T follicular helper cell (primary cell): ENCODE data around the gene RPGRIP1L.

Experiments used
- DNase-seq: peaks from one replicate; pipeline ENCODE4 v3.0.0-alpha.2; 2020; ENCODE audit warnings: low read depth
- total RNA-seq, 2 experiments: gene quantifications; one replicate each; lab custom pipeline; 2026; lab: John Stamatoyannopoulos, UW

Gene RPGRIP1L
- 9.2 to 14.4 reads per million in 2 experiments for total RNA-seq

DNA sequence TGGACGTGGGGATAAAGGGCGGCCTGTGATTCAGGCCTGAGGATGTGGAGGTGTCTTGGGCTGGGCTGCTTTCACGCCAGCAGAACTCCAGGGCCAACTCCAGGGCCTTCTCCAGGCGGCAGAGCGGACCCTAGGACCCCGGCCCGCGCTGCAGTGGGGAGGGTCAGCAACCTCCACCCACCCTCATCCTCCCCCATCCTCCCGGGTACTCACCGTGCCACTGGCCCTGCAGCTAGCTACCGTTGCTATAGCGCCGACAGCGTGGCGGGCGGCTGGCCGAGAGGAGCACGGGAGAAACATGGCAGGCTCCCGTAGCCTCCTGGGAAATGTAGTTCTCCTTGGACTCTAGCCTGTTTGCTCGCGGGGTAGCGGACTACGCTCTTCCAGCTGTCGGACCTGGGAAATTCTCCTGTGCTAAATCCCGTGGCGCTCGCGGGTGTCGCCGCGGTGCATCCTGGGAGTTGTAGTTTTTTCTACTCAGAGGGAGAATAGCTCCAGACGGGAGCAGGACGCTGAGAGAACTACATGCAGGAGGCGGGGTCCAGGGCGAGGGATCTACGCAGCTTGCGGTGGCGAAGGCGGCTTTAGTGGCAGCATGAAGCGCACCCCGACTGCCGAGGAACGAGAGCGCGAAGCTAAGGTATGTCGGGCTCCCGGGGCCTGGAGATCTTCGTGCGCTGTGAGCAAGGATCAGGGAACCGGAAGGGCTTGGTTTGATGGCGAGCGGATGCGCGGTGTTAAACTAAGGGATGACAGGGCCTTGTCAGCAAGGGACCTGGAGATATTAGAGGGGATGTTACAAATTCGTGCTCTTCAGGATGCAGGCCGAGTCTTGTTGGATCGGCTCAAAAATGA lies at the start of gene RPGRIP1L, which contains the start of gene FTO:
TSS of gene RPGRIP1L (minus strand) at position 270 of the 855 bp plus-strand sequence. CDS start 3,136 bp downstream, outside the sequence.
TSS of gene FTO (plus strand) at position 567 of the 855 bp plus-strand sequence.
- peak; percentile 95 for DNase-seq

DNA sequence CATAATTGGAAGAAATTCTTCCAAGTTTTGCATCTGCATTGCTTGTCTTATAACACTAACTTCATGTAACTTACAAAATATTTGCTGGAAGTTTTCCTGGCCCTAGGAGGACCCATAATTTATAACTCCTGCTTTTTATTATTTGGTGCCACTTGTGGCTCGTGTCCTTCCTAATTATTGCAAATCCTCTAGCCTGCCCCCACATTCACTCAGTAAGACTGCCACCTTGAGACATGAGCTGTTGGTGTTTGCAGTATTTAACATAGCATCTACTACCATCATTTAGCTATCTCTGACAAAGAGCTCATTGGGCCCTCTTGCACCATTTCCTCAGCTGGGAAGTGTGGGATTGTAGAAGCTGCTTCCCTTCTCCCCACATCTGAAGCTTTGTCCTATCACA lies 49.8 kb upstream of the RPGRIP1L start:
- no peak for DNase-seq

DNA sequence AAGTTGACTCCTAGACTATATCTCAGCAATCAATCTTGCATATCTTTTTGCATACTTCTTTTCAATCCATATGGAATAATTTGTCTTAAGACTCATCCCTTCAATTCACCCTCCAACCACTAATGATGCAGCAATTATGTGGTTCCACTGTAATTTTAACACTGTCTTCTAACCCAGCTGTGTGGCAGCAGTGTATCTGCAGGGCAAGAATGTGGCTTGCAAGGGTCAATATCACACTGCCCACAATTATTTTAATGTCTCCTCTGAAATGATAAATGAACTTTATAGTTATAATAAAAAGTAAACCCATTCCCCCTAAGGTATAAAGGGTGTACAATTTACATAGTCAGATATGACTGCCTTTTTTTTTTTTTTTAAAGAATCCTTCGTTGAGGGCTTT lies 48.9 kb upstream of the RPGRIP1L start:
- no peak for DNase-seq

DNA sequence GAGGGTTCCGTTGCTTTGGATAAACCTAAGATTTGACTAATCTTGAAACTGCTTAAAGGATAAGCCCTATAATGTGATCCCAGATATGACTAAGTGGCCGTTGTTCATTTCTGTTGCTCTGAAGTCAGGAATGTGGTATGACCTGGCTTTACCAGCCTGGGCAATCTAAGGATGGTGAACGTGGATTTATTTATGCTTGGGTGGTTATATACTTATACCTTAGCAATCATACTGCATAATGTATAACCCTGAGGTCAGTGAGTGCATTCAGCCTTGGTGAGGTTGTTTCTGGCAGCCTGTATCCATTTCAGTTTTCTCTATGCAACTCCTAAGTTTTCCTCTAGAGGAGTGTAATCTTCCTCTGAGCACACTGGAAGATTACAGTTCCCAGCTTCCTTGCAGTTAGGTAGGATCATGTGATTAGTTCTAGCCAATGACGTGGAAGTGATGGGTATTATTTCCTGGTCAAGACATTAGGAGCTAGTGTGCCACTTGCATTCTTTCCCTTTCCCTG lies 42.2 kb upstream of the RPGRIP1L start:
- no peak for DNase-seq

DNA sequence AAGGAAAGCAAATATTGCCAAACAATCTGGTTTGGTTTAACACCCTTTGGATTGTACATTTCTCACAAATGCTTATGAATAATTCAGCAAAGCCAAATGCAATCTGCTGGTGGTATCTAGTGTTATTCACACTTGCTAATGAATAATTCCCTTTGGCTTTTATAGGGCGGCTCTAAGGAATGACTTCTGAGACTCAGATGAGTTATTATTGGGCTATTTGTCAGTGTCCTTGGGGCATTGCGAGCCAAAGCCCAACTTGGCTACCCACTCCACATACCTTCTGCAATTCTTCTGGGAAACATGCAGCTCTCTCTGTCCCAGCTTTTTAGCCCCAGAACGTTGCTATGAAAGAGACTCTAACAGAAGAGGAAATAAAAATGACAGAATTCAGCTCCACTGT lies 41.4 kb upstream of the RPGRIP1L start:
- DNase-seq, result no peak

DNA sequence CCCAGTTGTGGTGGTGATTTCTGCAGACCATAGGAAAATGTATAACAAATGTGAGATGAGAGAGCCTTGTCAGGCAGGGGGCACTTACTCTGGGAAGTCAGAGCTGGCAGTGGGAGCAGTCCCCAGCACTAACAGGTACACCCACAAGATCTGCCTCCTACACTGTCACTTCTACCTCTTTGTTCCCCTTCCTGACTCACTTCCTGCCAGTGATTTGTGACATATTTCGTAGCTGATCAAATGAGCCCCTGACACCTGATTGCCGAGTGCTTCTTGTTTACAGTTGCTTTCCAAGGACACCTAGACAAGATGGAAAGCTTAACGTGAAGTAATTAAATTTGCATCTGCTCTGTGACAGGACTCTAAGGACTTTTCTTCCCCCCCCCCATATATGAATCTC lies 40.8 kb upstream of the RPGRIP1L start:
- peak; percentile 9 for DNase-seq

DNA sequence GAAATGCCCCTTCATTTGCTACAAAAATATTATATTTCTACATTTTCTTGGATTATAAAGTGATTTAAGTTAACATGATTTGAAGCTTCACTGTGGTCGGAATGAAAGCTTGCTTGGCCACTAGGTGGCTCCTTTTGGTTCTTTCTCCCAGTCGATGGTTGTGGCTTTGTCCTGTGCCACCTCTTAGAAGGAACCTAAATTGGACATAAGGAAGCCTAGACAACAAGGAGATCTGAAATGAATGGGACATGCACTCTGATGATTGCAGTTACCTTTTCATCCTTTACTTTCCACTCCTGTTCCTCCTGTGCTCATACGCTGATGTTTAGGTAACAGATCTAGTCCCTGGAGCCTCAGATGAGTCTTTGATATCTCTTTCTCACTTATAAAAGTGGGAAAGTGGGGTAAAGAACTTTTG lies 39.5 kb upstream of the RPGRIP1L start:
- no peak for DNase-seq

DNA sequence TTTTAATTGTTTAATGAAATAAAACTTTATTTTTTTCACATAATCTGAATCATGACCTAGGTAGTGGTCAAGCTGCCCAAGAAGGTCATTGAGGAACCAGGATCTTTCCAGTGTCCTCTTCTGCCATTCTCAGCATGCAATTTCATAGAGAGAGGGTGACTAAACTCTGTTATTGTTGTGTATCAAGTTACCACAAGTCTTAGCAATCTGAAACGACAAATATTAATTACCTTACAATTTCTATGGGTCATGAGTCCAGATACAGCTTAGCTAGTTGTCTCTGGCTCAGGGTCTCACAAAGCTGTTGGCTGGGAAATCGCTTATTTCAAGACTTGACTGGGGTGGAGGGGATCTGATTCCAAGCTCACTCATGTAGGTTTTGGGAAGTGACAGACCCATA lies 37.9 kb upstream of the RPGRIP1L start:
- no peak for DNase-seq

DNA sequence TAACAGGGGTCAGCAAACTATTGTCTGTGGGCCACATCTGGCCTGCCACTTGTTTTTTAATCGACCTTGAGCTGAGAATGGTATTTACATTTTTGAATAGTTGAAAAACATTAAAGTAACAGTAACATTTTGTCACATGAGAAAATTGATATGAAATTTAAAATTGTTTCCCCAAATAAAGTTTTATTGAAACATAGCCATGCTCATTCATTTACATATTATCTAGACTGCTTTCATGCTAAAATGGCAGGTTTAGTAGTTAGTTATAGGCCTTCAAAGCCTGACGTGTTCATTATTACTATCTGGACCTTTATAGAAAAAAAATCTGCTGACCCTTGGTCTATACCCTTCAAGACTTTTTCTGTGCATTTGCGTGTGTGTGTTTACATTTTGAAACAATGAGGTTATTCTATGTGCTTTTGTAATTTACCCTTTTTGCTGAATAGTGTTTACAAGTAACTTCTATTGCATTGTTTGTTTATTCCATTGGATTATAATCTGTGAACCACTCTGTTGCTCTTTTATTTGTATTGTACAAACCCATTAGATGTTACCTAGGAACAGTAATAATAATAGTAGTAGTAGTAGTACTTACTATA lies 37.4 kb upstream of the RPGRIP1L start:
- no peak for DNase-seq

DNA sequence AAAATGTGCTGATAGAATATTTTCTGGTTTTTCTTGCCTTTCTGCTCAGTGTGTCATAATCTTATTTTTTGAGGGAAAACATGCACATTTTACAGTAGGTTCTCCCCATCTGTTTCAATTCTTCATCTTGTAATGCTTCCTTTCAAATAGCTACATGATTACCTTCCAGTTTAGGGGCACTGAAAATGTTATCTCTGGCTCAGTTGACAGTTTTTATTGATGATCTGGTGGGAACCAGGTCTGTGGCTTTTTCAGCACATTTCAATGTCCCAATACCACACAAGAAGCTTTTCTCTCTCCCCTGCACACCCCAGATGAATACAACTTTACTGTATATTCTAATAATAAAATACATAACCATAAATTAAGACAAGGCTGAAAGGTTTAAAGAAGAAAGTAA lies 36.8 kb upstream of the RPGRIP1L start:
- no peak for DNase-seq

DNA sequence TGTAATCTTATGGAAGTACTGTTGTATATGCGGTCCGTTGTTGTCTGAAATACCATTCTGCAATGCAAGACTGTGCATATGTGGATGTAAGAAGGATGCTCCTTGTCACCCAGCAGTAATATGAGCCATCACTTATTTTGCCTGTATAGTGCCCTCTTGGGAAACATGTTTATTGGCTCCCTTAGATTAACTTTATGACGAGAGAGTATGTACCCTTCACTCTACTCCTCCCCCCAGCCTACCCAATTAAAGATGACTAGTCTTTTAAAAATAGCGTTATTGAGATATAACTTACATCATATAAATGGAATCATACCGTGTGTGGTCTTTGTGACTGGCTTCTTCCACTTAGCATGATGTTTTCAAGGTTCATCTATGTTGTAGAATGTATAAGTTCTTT lies 33.9 kb upstream of the RPGRIP1L start:
- DNase-seq, result no peak

DNA sequence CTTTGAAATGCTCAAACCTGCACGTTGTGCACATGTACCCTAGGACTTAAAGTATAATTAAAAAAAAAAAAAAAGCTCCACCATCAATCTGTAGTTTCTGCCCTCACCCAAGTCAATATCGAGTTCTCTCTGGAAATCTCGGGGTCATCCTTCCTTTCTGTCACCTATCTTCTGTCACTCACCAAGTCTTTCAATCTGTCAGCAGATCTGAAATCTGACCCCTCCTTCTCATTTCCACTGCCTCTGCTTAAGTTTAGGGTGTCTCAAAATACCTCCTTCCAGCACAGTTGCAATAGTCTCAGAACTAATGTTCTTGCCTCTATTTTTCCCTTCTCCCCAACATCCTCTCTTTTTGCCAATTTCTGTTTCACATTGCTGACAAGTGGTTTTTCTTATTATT lies 32.6 kb upstream of the RPGRIP1L start:
- no peak for DNase-seq

DNA sequence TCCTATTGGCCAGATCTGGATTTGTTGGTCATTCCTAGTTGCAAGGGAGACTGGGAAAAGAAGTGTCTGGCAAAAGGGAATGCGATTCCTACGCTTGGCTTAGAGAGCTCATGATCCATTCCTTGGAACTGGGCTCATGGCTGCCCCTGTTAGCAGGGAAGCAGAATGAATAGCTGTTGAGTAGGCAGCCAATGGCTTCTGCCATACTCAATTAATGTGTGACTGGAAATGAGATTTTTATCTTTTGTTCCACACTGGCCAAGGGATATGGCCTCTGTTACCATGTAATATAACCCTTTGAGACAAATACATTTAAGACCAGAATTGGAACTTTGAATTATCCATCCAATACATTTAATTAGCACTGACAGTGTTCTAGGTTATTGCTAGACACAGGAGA lies 31.2 kb upstream of the RPGRIP1L start:
- DNase-seq, result no peak

DNA sequence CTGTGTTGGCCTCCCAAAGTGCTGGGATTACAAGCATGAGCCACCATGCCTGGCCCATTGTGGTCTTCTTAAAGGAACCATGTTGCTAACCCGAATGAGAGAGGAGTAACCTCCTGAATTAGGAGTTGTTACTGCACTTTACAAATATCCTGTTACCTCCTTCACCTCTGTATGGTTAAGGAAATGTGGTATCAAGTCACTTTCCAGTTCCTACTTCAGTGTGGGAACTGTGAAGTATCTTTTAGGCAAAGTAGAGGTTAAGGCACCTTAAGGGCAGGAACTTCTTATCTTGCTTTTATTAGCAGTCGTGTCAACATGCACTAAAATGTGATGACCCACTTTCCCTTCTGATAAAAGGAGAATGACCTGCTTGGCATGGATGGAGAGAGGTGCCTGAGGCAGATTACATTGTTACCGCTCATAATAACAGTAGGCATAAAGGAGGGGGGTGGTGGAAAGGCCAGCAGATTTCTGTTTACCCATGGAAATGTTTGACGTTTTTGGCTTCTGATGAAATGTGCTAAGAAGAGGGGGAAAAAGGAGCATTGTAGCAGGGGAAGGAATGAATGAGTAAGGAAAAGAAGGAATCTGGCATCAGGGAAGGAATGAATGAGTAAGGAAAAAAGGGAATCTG lies 28.8 kb upstream of the RPGRIP1L start:
- DNase-seq, result no peak

DNA sequence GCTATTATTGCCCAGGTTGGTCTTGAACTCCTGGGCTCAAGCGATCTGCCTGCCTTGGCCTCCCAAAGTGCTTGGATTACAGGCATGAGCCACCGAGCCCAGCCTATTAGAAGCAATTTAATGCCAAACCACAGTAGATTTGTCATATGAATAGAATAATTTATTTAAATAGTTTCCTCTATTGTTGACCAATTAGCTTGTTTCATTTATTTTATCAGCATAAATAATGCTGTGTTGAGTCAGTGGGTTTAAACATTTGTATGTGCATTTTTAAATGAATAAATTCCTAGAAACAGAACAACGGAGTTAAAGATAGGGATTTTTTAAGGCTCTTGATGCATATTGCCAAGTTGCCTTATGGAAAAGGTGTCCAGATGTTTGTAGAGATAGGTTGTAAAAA lies 27.0 kb upstream of the RPGRIP1L start:
- no peak for DNase-seq

DNA sequence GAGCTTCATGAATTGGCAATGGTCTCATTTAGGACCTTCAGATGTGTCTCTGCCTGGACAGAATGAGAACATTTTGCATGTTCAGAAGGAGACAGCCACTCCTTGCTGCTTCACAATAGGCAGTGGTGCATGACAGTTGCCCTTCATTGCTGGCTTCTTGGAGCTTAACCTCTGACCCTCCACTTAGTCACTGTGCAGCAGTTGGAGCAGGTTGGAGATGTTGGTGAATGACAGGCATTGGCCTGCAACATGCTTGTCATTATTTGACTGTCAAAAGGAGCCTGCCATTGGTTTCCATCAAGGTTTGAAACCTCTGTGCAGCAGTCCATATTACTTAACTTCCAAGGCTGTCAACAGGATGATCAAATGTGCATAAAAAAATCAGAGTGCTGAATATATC lies 23.0 kb upstream of the RPGRIP1L start:
- no peak for DNase-seq

DNA sequence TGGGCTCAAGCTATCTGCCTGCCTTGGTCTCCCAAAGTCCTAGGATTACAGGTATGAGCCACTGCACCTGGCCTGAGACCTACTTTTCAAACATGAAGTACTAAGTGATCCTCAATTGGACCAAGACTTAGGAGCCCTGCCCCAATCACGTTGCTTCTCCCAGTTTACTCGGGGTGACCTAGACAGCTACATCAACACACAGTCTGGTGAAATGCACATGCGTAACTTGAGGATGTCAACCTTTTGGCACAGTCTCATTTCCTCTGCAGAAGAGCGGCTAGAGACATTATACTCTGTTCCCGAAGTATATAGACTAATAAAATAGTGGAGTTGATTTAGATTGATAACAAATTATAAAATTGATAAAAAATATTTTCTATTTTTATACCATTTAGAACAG lies 17.4 kb upstream of the RPGRIP1L start:
- DNase-seq, result no peak

DNA sequence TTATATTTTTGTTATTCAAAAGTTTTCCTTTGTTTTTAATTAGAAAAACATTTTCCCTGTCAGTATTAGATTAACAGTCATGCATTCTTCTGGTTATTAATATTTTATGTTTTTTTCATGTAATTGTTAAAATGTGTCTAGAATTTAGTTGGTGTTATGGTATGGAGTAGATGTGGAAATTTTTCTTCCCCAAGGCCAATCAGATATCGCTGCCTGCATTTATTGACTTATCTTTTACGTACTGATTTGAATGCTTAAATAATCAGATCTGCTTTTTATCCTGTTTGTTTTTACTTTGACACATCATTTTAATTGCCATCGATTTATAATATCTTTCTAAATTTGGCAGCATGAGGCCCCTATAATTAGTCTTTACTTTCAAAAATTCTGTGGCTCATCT lies 13.9 kb upstream of the RPGRIP1L start:
- DNase-seq, result no peak

DNA sequence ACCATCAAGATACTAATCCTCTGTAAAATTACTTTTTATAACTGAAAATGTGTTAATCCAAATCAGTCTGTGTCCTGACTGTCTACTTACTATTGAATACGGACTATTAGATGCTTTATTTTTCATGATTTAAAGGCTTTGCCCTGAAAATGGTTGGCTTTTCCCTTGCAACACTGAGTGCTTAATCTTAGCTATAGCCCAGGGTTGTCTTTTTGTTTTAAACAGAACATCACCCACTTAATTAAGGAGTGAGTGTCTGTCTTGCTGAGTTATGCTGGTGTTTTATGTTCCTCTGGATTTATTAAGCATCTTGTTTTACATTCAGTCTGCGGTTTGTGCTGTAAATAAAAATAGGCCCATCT lies 11.3 kb upstream of the RPGRIP1L start:
- DNase-seq, result no peak

DNA sequence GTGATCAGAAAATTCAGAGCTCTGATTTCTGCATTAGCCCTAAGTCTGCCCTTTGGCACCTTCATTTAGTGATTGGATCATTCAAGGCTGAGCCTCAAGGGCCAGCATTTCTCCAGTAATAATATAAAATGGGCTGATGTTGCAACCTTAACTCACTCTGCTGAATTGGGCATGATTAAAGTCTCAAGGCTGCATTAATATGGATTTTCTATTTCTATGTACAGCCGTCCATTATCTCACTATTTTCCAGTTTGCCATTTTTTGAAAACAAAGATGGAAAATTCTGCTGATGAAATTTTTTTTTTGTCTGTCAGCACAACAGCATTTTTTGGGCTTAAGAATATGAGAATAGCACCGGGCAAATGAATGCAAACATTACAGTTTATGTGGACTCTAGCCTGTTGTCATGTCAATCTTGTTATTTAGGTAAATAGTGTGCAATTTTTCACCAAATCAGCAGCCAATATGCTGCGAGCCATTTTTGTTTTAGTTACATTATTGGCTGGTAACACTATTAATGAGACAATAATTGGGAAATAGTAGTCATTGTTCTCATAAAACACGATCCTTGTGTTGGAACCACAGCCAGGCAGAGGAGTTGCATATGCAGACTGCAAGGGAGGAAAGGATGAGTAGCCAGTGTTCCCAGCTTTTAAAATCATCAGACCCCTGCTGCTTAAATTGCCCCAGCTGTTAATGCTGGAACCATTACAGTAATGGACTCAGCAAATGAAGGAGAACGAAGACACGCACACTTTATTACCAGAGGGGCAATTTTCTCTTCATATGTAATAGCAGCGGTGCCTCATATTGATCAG lies 10.8 kb upstream of the RPGRIP1L start:
- no peak for DNase-seq

DNA sequence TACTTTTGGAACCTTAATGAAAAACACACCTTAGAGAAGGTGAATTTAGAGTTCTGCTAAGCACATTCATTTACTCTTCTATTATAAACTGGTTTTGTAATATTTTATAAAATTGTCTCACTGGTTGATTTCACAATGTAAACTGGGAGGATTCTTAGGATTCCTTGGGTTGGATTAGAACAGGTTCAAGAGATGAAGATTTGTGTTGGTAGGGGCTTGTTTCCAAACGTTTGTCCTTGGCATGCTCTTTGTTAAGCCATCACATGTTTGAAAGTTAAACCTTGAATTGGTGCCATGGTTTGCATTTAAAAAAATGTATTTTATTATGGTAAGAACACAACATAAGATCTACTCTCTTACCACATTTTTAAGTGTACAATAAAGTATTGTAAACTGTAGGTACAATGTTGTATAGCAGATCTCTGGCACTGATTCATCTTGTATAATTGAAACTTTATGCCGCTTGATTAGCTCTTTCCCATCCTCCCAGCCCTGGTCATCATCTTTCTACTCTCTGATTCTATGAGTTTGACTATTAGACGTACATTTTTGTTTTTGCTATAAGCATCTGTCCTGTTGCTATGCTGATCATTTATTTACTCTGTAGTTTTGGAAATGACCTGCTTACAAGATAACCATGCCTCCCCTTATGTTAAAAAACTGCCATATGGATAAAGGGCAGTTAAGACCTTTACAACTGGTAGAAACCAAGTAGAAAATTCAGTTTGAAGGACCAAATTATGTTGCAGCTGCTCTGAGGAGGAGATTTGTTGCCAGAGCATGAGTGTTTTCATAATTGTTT lies 9.9 kb upstream of the RPGRIP1L start:
- DNase-seq, result no peak
